ENCODE measurements around the gene INHBC. TPM values are rescaled to one million over a fixed set of nuclear protein-coding genes. Genes with fewer than 3 reads are reported as not detected.
"Not testable (repeated sequence)": the region's sequence is repeated elsewhere in the genome, so short reads cannot be mapped to it uniquely, and the experiment has no call there.

INHBC gene
- total RNA-seq: not detected
- 0.05 TPM for polyA plus RNA-seq

- Histone ChIP-seq H3K4me3 (ENCODE audit: low read depth, low read length) (no peak within 1 kb of the TSS), H3K27ac (ENCODE audit: low read depth) (no peak within 1 kb of the TSS), H3K36me3 (ENCODE audit: insufficient read depth) (no peaks in the 10 kb centered on the region), H3K4me1 (ENCODE audit: insufficient read depth) (no peaks in the 10 kb centered on the region)
- 66% methylated on average over 8 of the region's 8 CpGs for WGBS
- DNase-seq (ENCODE audit: extremely low spot score): no peak
Measured at GRCh38 chr12:57434517-57435223, at the start of gene INHBC. INHBC (plus strand) TSS chr12:57434784; CDS start chr12:57434887, 103 bp downstream.

GRCh38 chr12:57385586-57385985 is 49.0 kb upstream of the INHBC start:
- Histone ChIP-seq H3K27ac (ENCODE audit: low read depth) (no peak overlapping the region), H3K4me1 (ENCODE audit: insufficient read depth) (no peaks in the 10 kb centered on the region), H3K36me3 (ENCODE audit: insufficient read depth) (peaks cover 2% of the 10 kb centered on the region), H3K4me3 (ENCODE audit: low read depth, low read length) (no peak overlapping the region)
- DNase-seq (ENCODE audit: extremely low spot score): no peak
- WGBS: 99% methylated on average over 3 of the region's 3 CpGs

GRCh38 chr12:57386187-57386720 is 48.3 kb upstream of the INHBC start:
- Histone ChIP-seq H3K36me3 (ENCODE audit: insufficient read depth) (peaks cover 2% of the 10 kb centered on the region), H3K4me1 (ENCODE audit: insufficient read depth) (no peaks in the 10 kb centered on the region), H3K27ac (ENCODE audit: low read depth) (no peak overlapping the region), H3K4me3 (ENCODE audit: low read depth, low read length) (no peak overlapping the region)
- WGBS: 96% methylated on average over 33 of the region's 33 CpGs
- no peak for DNase-seq (ENCODE audit: extremely low spot score)

GRCh38 chr12:57388425-57388824 is 46.2 kb upstream of the INHBC start:
- H3K4me3 ChIP-seq (ENCODE audit: low read depth, low read length): no peak overlapping the region
- no peaks in the 10 kb centered on the region for H3K4me1 ChIP-seq (ENCODE audit: insufficient read depth)
- WGBS: 89% methylated on average over 5 of the region's 5 CpGs

GRCh38 chr12:57389033-57389432 is 45.6 kb upstream of the INHBC start:
- 66% methylated on average over 3 of the region's 3 CpGs for WGBS
- H3K4me1 ChIP-seq (ENCODE audit: insufficient read depth): no peaks in the 10 kb centered on the region
- no peaks in the 10 kb centered on the region for H3K36me3 ChIP-seq (ENCODE audit: insufficient read depth)
- H3K27ac ChIP-seq (ENCODE audit: low read depth): no peak overlapping the region
- DNase-seq (ENCODE audit: extremely low spot score): no peak
- H3K4me3 ChIP-seq (ENCODE audit: low read depth, low read length): no peak overlapping the region

More at GRCh38 chr12:57388425-57388824, 46.2 kb upstream of the INHBC start:
- DNase-seq (ENCODE audit: extremely low spot score): no peak
- Histone ChIP-seq H3K27ac (ENCODE audit: low read depth) (no peak overlapping the region), H3K36me3 (ENCODE audit: insufficient read depth) (peaks cover 2% of the 10 kb centered on the region)

- Histone ChIP-seq H3K36me3 (ENCODE audit: insufficient read depth) (no peaks in the 10 kb centered on the region), H3K4me3 (ENCODE audit: low read depth, low read length) (no peak overlapping the region), H3K4me1 (ENCODE audit: insufficient read depth) (no peaks in the 10 kb centered on the region), H3K27ac (ENCODE audit: low read depth) (no peak overlapping the region)
- 90% methylated on average over 2 of the region's 2 CpGs for WGBS
- DNase-seq (ENCODE audit: extremely low spot score): no peak
Measured at GRCh38 chr12:57390174-57390573, 44.4 kb upstream of the INHBC start.

GRCh38 chr12:57395121-57395520 is 39.5 kb upstream of the INHBC start:
- Histone ChIP-seq H3K36me3 (ENCODE audit: insufficient read depth) (no peaks in the 10 kb centered on the region), H3K4me1 (ENCODE audit: insufficient read depth) (no peaks in the 10 kb centered on the region), H3K27ac (ENCODE audit: low read depth) (no peak overlapping the region), H3K4me3 (ENCODE audit: low read depth, low read length) (no peak overlapping the region)
- 95% methylated on average over 18 of the region's 18 CpGs for WGBS
- no peak for DNase-seq (ENCODE audit: extremely low spot score)

GRCh38 chr12:57397441-57397840 is 37.1 kb upstream of the INHBC start:
- Histone ChIP-seq H3K27ac (ENCODE audit: low read depth) (no peak overlapping the region), H3K4me1 (ENCODE audit: insufficient read depth) (no peaks in the 10 kb centered on the region), H3K36me3 (ENCODE audit: insufficient read depth) (no peaks in the 10 kb centered on the region), H3K4me3 (ENCODE audit: low read depth, low read length) (no peak overlapping the region)
- no peak for DNase-seq (ENCODE audit: extremely low spot score)
- 85% methylated on average over 2 of the region's 2 CpGs for WGBS

GRCh38 chr12:57399718-57400463 is 34.7 kb upstream of the INHBC start:
- not testable (repeated sequence) for H3K36me3 ChIP-seq (ENCODE audit: insufficient read depth); H3K4me1 ChIP-seq (ENCODE audit: insufficient read depth); DNase-seq (ENCODE audit: extremely low spot score); H3K4me3 ChIP-seq (ENCODE audit: low read depth, low read length); H3K27ac ChIP-seq (ENCODE audit: low read depth)
- 97% methylated on average over 7 of the region's 7 CpGs for WGBS

GRCh38 chr12:57401165-57401564 is 33.4 kb upstream of the INHBC start:
- Histone ChIP-seq H3K4me3 (ENCODE audit: low read depth, low read length) (no peak overlapping the region), H3K36me3 (ENCODE audit: insufficient read depth) (no peaks in the 10 kb centered on the region), H3K27ac (ENCODE audit: low read depth) (no peak overlapping the region), H3K4me1 (ENCODE audit: insufficient read depth) (no peaks in the 10 kb centered on the region)
- no peak for DNase-seq (ENCODE audit: extremely low spot score)
- 78% methylated on average over 5 of the region's 5 CpGs for WGBS

- not testable (repeated sequence) for H3K4me3 ChIP-seq (ENCODE audit: low read depth, low read length); H3K4me1 ChIP-seq (ENCODE audit: insufficient read depth); H3K36me3 ChIP-seq (ENCODE audit: insufficient read depth); H3K27ac ChIP-seq (ENCODE audit: low read depth); DNase-seq (ENCODE audit: extremely low spot score)
- WGBS: 95% methylated on average over 4 of the region's 4 CpGs
Measured at GRCh38 chr12:57402156-57402555, 32.4 kb upstream of the INHBC start.

- WGBS: 96% methylated on average over 5 of the region's 5 CpGs
- H3K4me1 ChIP-seq (ENCODE audit: insufficient read depth): no peaks in the 10 kb centered on the region
- H3K36me3 ChIP-seq (ENCODE audit: insufficient read depth): no peaks in the 10 kb centered on the region
- DNase-seq (ENCODE audit: extremely low spot score): no peak
- no peak overlapping the region for H3K27ac ChIP-seq (ENCODE audit: low read depth)
- H3K4me3 ChIP-seq (ENCODE audit: low read depth, low read length): no peak overlapping the region
Measured at GRCh38 chr12:57404966-57405640, 29.5 kb upstream of the INHBC start.

GRCh38 chr12:57410534-57410933 is 24.1 kb upstream of the INHBC start:
- no peak for DNase-seq (ENCODE audit: extremely low spot score)
- no peaks in the 10 kb centered on the region for H3K4me1 ChIP-seq (ENCODE audit: insufficient read depth)
- WGBS: 98% methylated on average over 4 of the region's 4 CpGs
- H3K27ac ChIP-seq (ENCODE audit: low read depth): no peak overlapping the region
- H3K4me3 ChIP-seq (ENCODE audit: low read depth, low read length): no peak overlapping the region
- no peaks in the 10 kb centered on the region for H3K36me3 ChIP-seq (ENCODE audit: insufficient read depth)
